ENCODE data around the gene TLCD4. TPM values are rescaled to one million over a fixed set of nuclear protein-coding genes. Genes with fewer than 3 reads are reported as not detected.

Gene TLCD4
- total RNA-seq, result 10 to 100 TPM; 64.4 to 80.6 TPM
- long read RNA-seq, full-length matches to known transcripts, result 44 of 56 reads
- long read RNA-seq, partial matches to known transcripts, result 1 of 56 reads
- long read RNA-seq, other reads (novel, unspliced or antisense), result 11 of 56 reads

- ATAC-seq (peak; percentile 87), DNase-seq (peak; percentile 51 to 75)
- intact Hi-C loops (cut with DNase I, micrococcal nuclease), result no loop called here
These were observed at the start of gene TLCD4 for GRCh38 chr1:95117207-95118066. Gene TLCD4, plus strand, starts transcription at chr1:95117355. Its CDS starts 26,547 bp downstream, at chr1:95143902.

- ATAC-seq (no peak), DNase-seq (no peak)
- intact Hi-C loops (cut with DNase I, micrococcal nuclease), result no loop called here
These were observed 49.6 kb upstream of the TLCD4 start for GRCh38 chr1:95067568-95067967.

- peak; percentile 60 for ATAC-seq
- DNase-seq, result peak in 1 of 2 donors; percentile 40
- intact Hi-C loops (cut with DNase I, micrococcal nuclease), result no loop called here
These were observed 48.0 kb upstream of the TLCD4 start for GRCh38 chr1:95068956-95069709.

- peak; percentile 53 for DNase-seq
- intact Hi-C loops (cut with DNase I, micrococcal nuclease), result no loop called here
- peak; percentile 51 for ATAC-seq
These were observed 47.5 kb upstream of the TLCD4 start for GRCh38 chr1:95069710-95070093.

- DNase-seq (no peak), ATAC-seq (no peak)
- intact Hi-C loops (cut with DNase I, micrococcal nuclease), result no loop called here
These were observed 45.6 kb upstream of the TLCD4 start for GRCh38 chr1:95071539-95071938.

- ATAC-seq, result peak; percentile 29
- intact Hi-C loops (cut with DNase I, micrococcal nuclease), result no loop called here
- no peak for DNase-seq
These were observed 45.0 kb upstream of the TLCD4 start for GRCh38 chr1:95072117-95072516.

GRCh38 chr1:95072532-95073419 lies 44.4 kb upstream of the TLCD4 start, which contains the start of gene ALG14:
Gene ALG14, minus strand, starts transcription at chr1:95072951. Its CDS starts 53 bp downstream, at chr1:95072898.
- ATAC-seq (peak; percentile 82), DNase-seq (peak; percentile 95)
- intact Hi-C loops (cut with DNase I, micrococcal nuclease), result no loop called here

GRCh38 chr1:95073446-95073845 lies 43.7 kb upstream of the TLCD4 start:
- ATAC-seq (no peak), DNase-seq (no peak)
- intact Hi-C loops (cut with DNase I, micrococcal nuclease), result no loop called here

GRCh38 chr1:95076034-95076433 lies 41.1 kb upstream of the TLCD4 start:
- ATAC-seq (no peak), DNase-seq (no peak)
- intact Hi-C loops (cut with DNase I, micrococcal nuclease), result no loop called here

GRCh38 chr1:95080446-95080845 lies 36.7 kb upstream of the TLCD4 start:
- ATAC-seq (no peak), DNase-seq (no peak)
- intact Hi-C loops (cut with DNase I, micrococcal nuclease), result loop anchor here in 1 of 2 donors (10.0 kb wide), 1 partner anchor 154 kb away; the partner anchor contains the start of gene RWDD3

GRCh38 chr1:95080879-95081278 lies 36.3 kb upstream of the TLCD4 start:
- DNase-seq, result no peak
- ATAC-seq, result no peak
- intact Hi-C loops (cut with DNase I, micrococcal nuclease), result loop anchor here in 1 of 2 donors (10.0 kb wide), 1 partner anchor 154 kb away; the partner anchor contains the start of gene RWDD3

GRCh38 chr1:95084317-95085176 lies 32.6 kb upstream of the TLCD4 start:
- ATAC-seq, result peak; percentile 97
- intact Hi-C loops (cut with DNase I, micrococcal nuclease), result loop anchor here in 1 of 2 donors (10.0 kb wide), 1 partner anchor 150 kb away; the partner anchor contains the start of gene RWDD3
- DNase-seq, result no peak

GRCh38 chr1:95085376-95085775 lies 31.8 kb upstream of the TLCD4 start:
- ATAC-seq, result no peak
- DNase-seq, result no peak
- intact Hi-C loops (cut with DNase I, micrococcal nuclease), result loop anchor here in 1 of 2 donors (10.0 kb wide), 1 partner anchor 149 kb away; the partner anchor contains the start of gene RWDD3

GRCh38 chr1:95086949-95087533 lies 30.1 kb upstream of the TLCD4 start:
- no peak for ATAC-seq

GRCh38 chr1:95088303-95088702 lies 28.9 kb upstream of the TLCD4 start:
- intact Hi-C loops (cut with DNase I, micrococcal nuclease), result loop anchor here in 1 of 2 donors (10.0 kb wide), 1 partner anchor 146 kb away; the partner anchor contains the start of gene RWDD3

More at GRCh38 chr1:95086949-95087533, 30.1 kb upstream of the TLCD4 start:
- DNase-seq, result no peak
- intact Hi-C loops (cut with DNase I, micrococcal nuclease), result loop anchor here in 1 of 2 donors (10.0 kb wide), 1 partner anchor 148 kb away; the partner anchor contains the start of gene RWDD3

GRCh38 chr1:95089650-95090287 lies 27.4 kb upstream of the TLCD4 start:
- no peak for ATAC-seq
- intact Hi-C loops (cut with DNase I, micrococcal nuclease), result loop anchor here in 1 of 2 donors (10.0 kb wide), 1 partner anchor 145 kb away; the partner anchor contains the start of gene RWDD3
- no peak for DNase-seq

More at GRCh38 chr1:95088303-95088702, 28.9 kb upstream of the TLCD4 start:
- ATAC-seq, result no peak
- no peak for DNase-seq

All from left colon (tissue), 2 donors.